Measurements from ENCODE around the gene CERCAM. TPM values are rescaled to one million over a fixed set of nuclear protein-coding genes. Genes with fewer than 3 reads are reported as not detected.

The CERCAM gene
- total and polyA plus RNA-seq, 2 of the 4 experiments (the other 2 are of a cell fraction): 15.1 to 118 TPM

GRCh38 chr9:128442150-128442549 lies 21.5 kb downstream of the CERCAM start:
- H3K14ac ChIP-seq (replicated peaks; ENCODE audit: low read depth, low read length): no peak overlapping the region
- ATAC-seq (ENCODE audit: low read depth) (no peak), DNase-seq (no peak)
- no peak overlapping the region for H2AFZ ChIP-seq (replicated peaks; ENCODE audit: low read length, poor library complexity)
- no peak overlapping the region for H3K4me2 ChIP-seq (ENCODE audit: low read depth, low read length)
- H4K8ac ChIP-seq (ENCODE audit: low read depth in 2 of 2, low read length in 2 of 2): no peak overlapping the region
- H2AK5ac ChIP-seq (ENCODE audit: low read depth, low read length): no peak overlapping the region
- H3K4me1 ChIP-seq (ENCODE audit: control insufficient read depth, insufficient read depth, low read length): no peaks in the 10 kb centered on the region
- BruUV-seq (replicated peaks): no TSS peak
- no peak overlapping the region for H3K9ac ChIP-seq (ENCODE audit: low read depth, low read length)
- H3K36me3 ChIP-seq (ENCODE audit: control insufficient read depth, insufficient read depth, low read length): peaks cover 2% of the 10 kb centered on the region; the same call in 1 of the 2 replicates
- ChIA-PET POLR2A (ENCODE audit: unreplicated experiment) (interaction anchor here (0.6 kb wide), 1 partner anchor 8 kb away, joined by 6 read pairs; no protein-coding TSS in a partner anchor), CTCF (no interaction called here)
- no peaks in the 10 kb centered on the region; a peak in 1 of 4 replicates for H3K79me1 ChIP-seq (ENCODE audit: low read depth in 1 of 2, low read length in 2 of 2)
- in situ Hi-C loops (cut with MboI; ENCODE audit: low sequenced_read_pairs): no loop called here
- no peak overlapping the region for H3K18ac ChIP-seq (ENCODE audit: low read depth, low read length)
- no peak overlapping the region for H3K27ac ChIP-seq (ENCODE audit: insufficient read depth, low read length)
- H4K5ac ChIP-seq (ENCODE audit: low read depth, low read length): no peak overlapping the region
- H3K27me3 ChIP-seq (ENCODE audit: control insufficient read depth, insufficient read depth, low read length): peaks cover 5% of the 10 kb centered on the region
- WGBS, 2 experiments (ENCODE audit: extremely low coverage in 2 of 2, insufficient read length in 1 of 2): 67% methylated on average over 2 of the region's 6 CpGs; no CpG with 5 or more reads in 1 of the 2 experiments
- H2AK9ac ChIP-seq (replicated peaks; ENCODE audit: low read depth, low read length, poor library complexity): no peak overlapping the region
- H2BK20ac ChIP-seq (ENCODE audit: low read depth, low read length): no peak overlapping the region
- no peaks in the 10 kb centered on the region for H4K20me1 ChIP-seq (ENCODE audit: insufficient read depth, low read length)
- H4K91ac ChIP-seq (ENCODE audit: insufficient read depth, low read depth, low read length): no peak overlapping the region
- dilution Hi-C loops (cut with HindIII; ENCODE audit: low sequenced_read_pairs, unreplicated experiment): no loop called here
- H3K9me3 ChIP-seq (ENCODE audit: control insufficient read depth, insufficient read depth, low read length): no peaks in the 10 kb centered on the region
- H3K9me1 ChIP-seq (ENCODE audit: insufficient read depth, low read length): peaks cover 5% of the 10 kb centered on the region; the same call in 1 of the 2 replicates
- intact Hi-C loops (cut with micrococcal nuclease): no loop called here
- no peak overlapping the region for H3K56ac ChIP-seq (ENCODE audit: extremely low read depth, insufficient read depth, low read length)
- H3K4ac ChIP-seq (ENCODE audit: low read depth, low read length): no peak overlapping the region
- no peak overlapping the region for H2BK120ac ChIP-seq (ENCODE audit: low read depth, low read length)
- no peak overlapping the region for H2BK5ac ChIP-seq (ENCODE audit: low read depth, low read length, poor library complexity, severe bottlenecking)
- H2BK15ac ChIP-seq (ENCODE audit: low read depth, low read length): no peak overlapping the region
- TF ChIP-seq RCOR1 (IDR thresholded peaks at IDR 0.05; ENCODE audit: insufficient replicate concordance, low read length) (no peak), BHLHE40 (IDR thresholded peaks at IDR 0.05; ENCODE audit: low read depth, low read length) (no peak), MXI1 (IDR thresholded peaks at IDR 0.05; ENCODE audit: borderline replicate concordance, low read depth, low read length) (no peak), FOS (IDR thresholded peaks at IDR 0.05; ENCODE audit: low read depth, low read length) (no peak), RFX5 (IDR thresholded peaks at IDR 0.05; ENCODE audit: low read depth, low read length) (no peak), CEBPB (IDR thresholded peaks at IDR 0.05; ENCODE audit: low read depth, low read length) (no peak), USF2 (IDR thresholded peaks at IDR 0.05; ENCODE audit: low read depth, low read length) (no peak), MAZ (IDR thresholded peaks at IDR 0.05; ENCODE audit: borderline replicate concordance, low read depth, low read length) (no peak), POLR2A (IDR thresholded peaks at IDR 0.05; ENCODE audit: low read depth, low read length) (no peak), MAFK (IDR thresholded peaks at IDR 0.05; ENCODE audit: low read depth, low read length) (no peak), ELK1 (IDR thresholded peaks at IDR 0.05; ENCODE audit: borderline replicate concordance, low read depth, low read length) (no peak), RAD21 (IDR thresholded peaks at IDR 0.05; ENCODE audit: low read length) (no peak), NFE2L2 (IDR thresholded peaks at IDR 0.05; ENCODE audit: low read depth, low read length) (no peak), SMC3 (IDR thresholded peaks at IDR 0.05; ENCODE audit: low read depth, low read length) (no peak), CTCF (conservative IDR thresholded peaks at IDR 0.05; ENCODE audit: low read depth, low read length) (no peak), CHD1 (IDR thresholded peaks at IDR 0.05; ENCODE audit: low read depth, low read length) (no peak)
- no peak overlapping the region for H3K4me3 ChIP-seq (ENCODE audit: insufficient read depth, low read depth, low read length)
- no peak overlapping the region for H3K23ac ChIP-seq (ENCODE audit: low read depth, low read length)

Measured in IMR-90 (cell line).